Natural killer cell treated with Interleukin-12 subunit alpha and Interleukin-12 subunit beta and Interleukin-15 and Interleukin-18, amount 100 ng/mL, for 72 hours (primary cell): ENCODE measurements around the gene SERPINA4. TPM values are rescaled to one million over a fixed set of nuclear protein-coding genes. Genes with fewer than 3 reads are reported as not detected.

Experiments
- ATAC-seq, 2 donors: fragments of 150-1000 bp; cut with Tn5 transposase in 1 of 2; sonication (Bioruptor Pico), chemical (Tn5 transposase) in 1 of 2; 2 replicates each; pipeline ENCODE4 v1.10.0; 2021
- DNase-seq: peaks from one replicate; pipeline ENCODE4 v3.0.0; 2022; ENCODE audit warnings: low spot score
- H3K27ac Mint-ChIP-seq, 2 donors: 1 replicate in 1 of 2; 2 replicates in 1 of 2; pipeline ENCODE4 v1.8.0; 2022; ENCODE audit warnings: mixed read lengths in 2 of 2, mild to moderate bottlenecking in 1 of 2, moderate library complexity in 1 of 2
- H3K27me3 Mint-ChIP-seq, 2 donors: 1 replicate in 1 of 2; 2 replicates in 1 of 2; pipeline ENCODE4 v1.8.0; 2022; ENCODE audit warnings: mixed read lengths in 2 of 2
- H3K36me3 Mint-ChIP-seq: one replicate; pipeline ENCODE4 v1.8.0; 2022; ENCODE audit warnings: mixed read lengths
- H3K4me1 Mint-ChIP-seq, 2 donors: 1 replicate in 1 of 2; 2 replicates in 1 of 2; pipeline ENCODE4 v1.8.0; 2022; ENCODE audit warnings: low read depth in 2 of 2, mixed read lengths in 2 of 2, mild to moderate bottlenecking in 1 of 2
- H3K4me3 Mint-ChIP-seq: one replicate; pipeline ENCODE4 v1.8.0; 2022; ENCODE audit warnings: mixed read lengths
- H3K9me3 Mint-ChIP-seq: 2 replicates; pipeline ENCODE4 v1.8.0; 2022; ENCODE audit warnings: mixed read lengths
- total RNA-seq, 2 donors: library from RNA; stranded (reverse); gene quantifications; one replicate each; pipeline ENCODE4 v1.2.3, GENCODE V29; 2022

The SERPINA4 gene
- total RNA-seq, 2 donors from 2014 or later, result not detected

DNA sequence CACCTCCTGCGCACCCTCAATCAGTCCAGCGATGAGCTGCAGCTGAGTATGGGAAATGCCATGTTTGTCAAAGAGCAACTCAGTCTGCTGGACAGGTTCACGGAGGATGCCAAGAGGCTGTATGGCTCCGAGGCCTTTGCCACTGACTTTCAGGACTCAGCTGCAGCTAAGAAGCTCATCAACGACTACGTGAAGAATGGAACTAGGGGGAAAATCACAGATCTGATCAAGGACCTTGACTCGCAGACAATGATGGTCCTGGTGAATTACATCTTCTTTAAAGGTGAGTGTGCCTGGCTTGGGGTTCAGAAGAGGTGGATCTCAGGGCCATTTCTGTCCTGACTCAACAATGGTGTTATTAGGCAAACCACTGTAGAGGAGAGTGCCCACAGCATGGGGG is 53.6 kb downstream of the SERPINA4 start:
- DNase-seq (no peak), ATAC-seq (no peak)

DNA sequence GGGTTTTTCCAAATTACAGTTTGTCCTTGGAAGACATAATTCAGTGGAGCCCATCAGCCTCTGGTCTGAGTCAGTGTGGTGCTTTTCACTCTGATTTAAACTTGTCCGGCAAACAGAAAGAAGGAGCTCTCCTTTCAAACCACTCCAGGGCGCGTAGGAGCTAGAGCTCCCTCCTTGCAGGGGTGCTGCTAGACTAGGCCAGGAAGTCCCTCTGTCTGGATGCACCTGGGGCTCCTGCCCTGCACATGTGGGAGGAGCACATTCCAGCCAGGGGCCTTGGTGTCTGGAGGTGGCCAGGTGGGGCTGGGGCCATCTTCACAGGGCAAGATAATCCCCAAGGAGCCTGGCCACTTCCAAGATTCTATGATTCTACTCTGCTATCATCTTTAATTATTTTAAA is 54.0 kb downstream of the SERPINA4 start:
- H3K27ac Mint-ChIP-seq, result no peak overlapping the region
- DNase-seq, result no peak
- H3K4me1 Mint-ChIP-seq, result no peaks in the 10 kb centered on the region
- no peak for ATAC-seq
- peaks cover 6 to 7% of the 10 kb centered on the region in 2 donors for H3K27me3 Mint-ChIP-seq
- H3K4me3 Mint-ChIP-seq, result no peak overlapping the region
- peaks cover 9% of the 10 kb centered on the region for H3K36me3 Mint-ChIP-seq
- peaks cover 10% of the 10 kb centered on the region for H3K9me3 Mint-ChIP-seq

More for the DNA sequence above, 53.6 kb downstream of the SERPINA4 start:
- Mint-ChIP-seq H3K27me3 (peaks cover 2 to 7% of the 10 kb centered on the region in 2 donors), H3K36me3 (peaks cover 9% of the 10 kb centered on the region), H3K4me3 (no peak overlapping the region), H3K4me1 (no peaks in the 10 kb centered on the region), H3K9me3 (peaks cover 8% of the 10 kb centered on the region), H3K27ac (no peak overlapping the region)

DNA sequence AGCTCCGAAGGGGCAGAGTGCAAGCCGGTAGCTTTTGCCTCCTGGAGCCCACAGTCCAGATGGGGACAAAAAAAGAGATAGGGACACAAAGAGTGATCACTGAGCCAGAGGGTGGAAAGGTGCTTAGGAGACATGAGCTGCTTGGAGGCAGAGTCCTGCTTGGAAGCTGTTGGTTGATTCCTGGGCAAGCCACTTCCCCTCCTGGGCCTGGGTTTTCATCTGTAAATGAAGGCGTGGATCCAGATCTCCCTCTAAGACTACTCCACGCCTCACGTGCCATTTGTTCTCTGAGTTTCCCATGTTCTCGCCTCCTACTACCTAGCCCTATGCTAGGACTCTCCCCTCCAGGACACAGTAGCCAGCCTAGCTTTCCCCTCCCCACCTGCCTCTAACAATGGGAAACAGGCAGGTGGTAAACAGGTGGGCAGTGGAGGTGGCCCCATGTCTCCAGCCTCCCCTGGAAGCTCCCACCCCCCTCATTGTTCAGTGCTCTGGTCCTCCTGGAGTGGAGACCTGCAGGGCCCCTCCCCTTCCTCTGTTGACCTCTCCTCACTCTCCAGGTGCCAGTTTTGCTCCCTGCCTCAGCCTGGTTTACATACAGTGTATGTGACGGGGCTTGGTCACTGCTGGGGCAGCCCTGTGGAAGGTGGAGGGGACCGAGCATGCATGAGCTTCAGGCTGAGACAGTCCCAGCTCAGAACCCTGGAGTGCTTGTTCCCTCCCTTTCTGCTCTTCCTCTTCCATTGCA is 54.8 kb downstream of the SERPINA4 start:
- Mint-ChIP-seq H3K27ac (no peak overlapping the region), H3K27me3 (peaks cover 6 to 7% of the 10 kb centered on the region in 2 donors), H3K9me3 (peaks cover 10% of the 10 kb centered on the region), H3K4me1 (no peaks in the 10 kb centered on the region), H3K36me3 (peaks cover 9% of the 10 kb centered on the region), H3K4me3 (no peak overlapping the region)
- DNase-seq (no peak), ATAC-seq (no peak)

DNA sequence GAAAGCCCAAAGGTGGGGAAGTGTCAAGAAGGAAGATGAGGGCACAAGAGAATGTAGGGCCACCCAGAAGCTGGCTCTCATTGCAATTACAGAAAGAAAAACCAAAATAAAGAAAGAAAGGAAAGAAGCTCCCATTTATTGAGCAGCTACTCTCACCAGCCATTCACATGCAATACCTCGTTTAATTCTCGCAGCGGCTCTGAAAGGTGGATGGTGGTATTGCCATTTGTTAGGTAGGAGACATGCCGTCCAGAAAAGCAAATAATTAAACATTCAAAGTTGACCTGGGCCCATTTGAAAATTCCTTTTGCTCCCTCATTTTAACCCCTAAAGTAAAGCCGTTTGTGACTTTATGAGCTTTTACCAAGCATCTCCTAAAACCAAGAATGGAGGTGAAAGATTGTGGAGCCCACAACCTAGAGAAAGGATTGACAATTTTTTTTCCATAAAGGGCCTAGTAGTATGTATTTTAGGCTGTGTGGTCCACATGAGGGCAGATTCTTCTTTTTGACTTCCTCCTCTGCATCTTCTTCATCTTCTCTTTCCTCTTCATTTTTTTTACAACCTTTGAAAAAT is 56.2 kb downstream of the SERPINA4 start:
- no peak overlapping the region for H3K4me3 Mint-ChIP-seq
- peaks cover 9% of the 10 kb centered on the region for H3K36me3 Mint-ChIP-seq
- no peaks in the 10 kb centered on the region for H3K4me1 Mint-ChIP-seq
- DNase-seq (no peak), ATAC-seq (no peak)
- H3K27ac Mint-ChIP-seq, result no peak overlapping the region
- H3K9me3 Mint-ChIP-seq, result peaks cover 10% of the 10 kb centered on the region
- H3K27me3 Mint-ChIP-seq, result peaks cover 6 to 7% of the 10 kb centered on the region in 2 donors

DNA sequence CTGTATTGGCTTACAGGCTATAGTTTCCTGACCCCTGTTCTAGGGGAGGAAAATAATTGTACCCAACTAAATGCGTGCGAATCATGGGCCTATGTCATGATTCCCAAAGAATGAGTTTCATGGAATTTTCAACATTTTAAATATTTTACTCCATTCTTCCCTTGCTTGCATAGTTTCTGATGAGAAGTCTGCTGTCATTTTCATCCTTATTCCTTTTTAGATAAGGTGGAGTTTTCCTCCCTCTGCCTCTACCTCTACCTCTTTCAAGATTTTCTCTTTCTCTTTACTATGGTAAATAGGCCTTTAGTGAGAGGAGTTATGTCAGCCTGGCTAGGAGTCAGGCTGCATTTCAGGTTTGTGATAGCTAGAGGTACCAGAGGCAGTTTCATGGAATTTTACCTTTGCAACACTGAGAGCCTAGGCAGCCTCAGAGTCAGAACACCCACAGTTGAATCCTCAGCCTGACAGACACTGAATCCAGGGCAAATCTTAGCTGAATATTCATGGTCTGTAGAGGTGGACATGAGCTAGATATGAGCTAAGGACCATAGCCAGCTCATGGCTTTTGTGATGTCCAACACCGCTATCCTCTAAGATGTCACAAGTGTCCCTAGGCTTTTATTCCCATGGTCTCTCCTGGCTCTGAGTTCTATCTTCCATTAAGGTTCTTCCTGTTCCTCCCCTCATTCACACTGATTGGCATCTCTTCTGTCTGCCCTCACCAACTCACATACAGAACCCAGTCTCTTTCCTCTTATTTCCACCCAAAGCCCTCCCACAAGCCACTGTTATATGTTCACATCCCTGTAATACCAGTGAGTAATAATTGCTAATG is 57.0 kb downstream of the SERPINA4 start:
- Mint-ChIP-seq H3K9me3 (peaks cover 10% of the 10 kb centered on the region), H3K27ac (no peak overlapping the region), H3K36me3 (peaks cover 9% of the 10 kb centered on the region), H3K4me3 (no peak overlapping the region), H3K4me1 (no peaks in the 10 kb centered on the region), H3K27me3 (peaks cover 6 to 7% of the 10 kb centered on the region in 2 donors)
- DNase-seq, result no peak
- ATAC-seq, result no peak

DNA sequence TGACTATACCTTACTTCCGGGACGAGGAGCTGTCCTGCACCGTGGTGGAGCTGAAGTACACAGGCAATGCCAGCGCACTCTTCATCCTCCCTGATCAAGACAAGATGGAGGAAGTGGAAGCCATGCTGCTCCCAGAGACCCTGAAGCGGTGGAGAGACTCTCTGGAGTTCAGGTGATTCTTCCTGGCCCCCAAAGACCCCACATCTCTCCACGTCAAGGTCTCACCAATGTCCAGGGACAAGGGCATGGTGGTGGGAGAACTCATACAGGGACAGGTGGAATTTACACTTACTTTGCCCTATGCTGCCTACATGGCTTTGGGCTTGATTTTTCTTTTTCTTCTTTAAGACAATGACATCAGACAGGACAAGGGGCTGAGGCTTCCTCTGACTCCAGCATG is 58.1 kb downstream of the SERPINA4 start:
- H3K4me1 Mint-ChIP-seq, result no peaks in the 10 kb centered on the region
- H3K27ac Mint-ChIP-seq, result no peak overlapping the region
- H3K27me3 Mint-ChIP-seq, result peaks cover 6 to 7% of the 10 kb centered on the region in 2 donors
- peaks cover 9% of the 10 kb centered on the region for H3K36me3 Mint-ChIP-seq
- H3K9me3 Mint-ChIP-seq, result peaks cover 10% of the 10 kb centered on the region
- H3K4me3 Mint-ChIP-seq, result no peak overlapping the region
- ATAC-seq (no peak), DNase-seq (no peak)

Other genes starting within 250 kb of the SERPINA4 start
- gene SERPINA6, start 238.1 kb upstream of the SERPINA4 start, total RNA-seq, result not detected
- not detected for gene SERPINA2, start 194.7 kb upstream of the SERPINA4 start, total RNA-seq
- gene SERPINA1, start 172.8 kb upstream of the SERPINA4 start, total RNA-seq, result under 1 TPM in 1 of 2 donors, not detected in 1; 0.38 TPM
- gene SERPINA11, start 108.6 kb upstream of the SERPINA4 start, total RNA-seq, result not detected
- not detected for gene SERPINA9, start 85.2 kb upstream of the SERPINA4 start, total RNA-seq
- gene SERPINA12, start 52.0 kb upstream of the SERPINA4 start, total RNA-seq, result not detected
- gene SERPINA5, start 20.0 kb downstream of the SERPINA4 start, total RNA-seq, result not detected
- not detected for gene SERPINA3, start 50.9 kb downstream of the SERPINA4 start, total RNA-seq
- gene GSC, start 208.7 kb downstream of the SERPINA4 start, total RNA-seq, result not detected